Tibial nerve (tissue), 4 donors: Measurements from ENCODE around the gene TOMM6.

Source experiments
- EP300 ChIP-seq, 2 donors: sonication (generic); formaldehyde crosslinking; IDR thresholded peaks; one replicate each; pipeline ENCODE4 v1.6.1; 2017; ENCODE audit warnings: antibody characterized with exemption in 2 of 2, mild to moderate bottlenecking in 1 of 2
- POLR2A ChIP-seq, 2 donors: fragments of 450-650 bp; IDR thresholded peaks; one replicate each; pipeline ENCODE4 v1.6.1; 2017; ENCODE audit warnings: antibody characterized with exemption in 2 of 2, mild to moderate bottlenecking in 2 of 2, moderate library complexity in 2 of 2
- TF ChIP-seq, protein P1 (sequence below), 5 experiments: fragments of 200-600 bp in 3 of 5; fragments of 450-650 bp in 2 of 5; sonication (generic) in 3 of 5; IDR thresholded peaks; one replicate each; pipeline ENCODE4 v1.5.1; 2016 to 2019; ENCODE audit warnings: antibody characterized with exemption in 5 of 5, mild to moderate bottlenecking in 3 of 5, moderate library complexity in 2 of 5

GRCh38 chr6:41798901-41799558 lies 11.5 kb downstream of the TOMM6 start:
- TF ChIP-seq, protein P1, sequence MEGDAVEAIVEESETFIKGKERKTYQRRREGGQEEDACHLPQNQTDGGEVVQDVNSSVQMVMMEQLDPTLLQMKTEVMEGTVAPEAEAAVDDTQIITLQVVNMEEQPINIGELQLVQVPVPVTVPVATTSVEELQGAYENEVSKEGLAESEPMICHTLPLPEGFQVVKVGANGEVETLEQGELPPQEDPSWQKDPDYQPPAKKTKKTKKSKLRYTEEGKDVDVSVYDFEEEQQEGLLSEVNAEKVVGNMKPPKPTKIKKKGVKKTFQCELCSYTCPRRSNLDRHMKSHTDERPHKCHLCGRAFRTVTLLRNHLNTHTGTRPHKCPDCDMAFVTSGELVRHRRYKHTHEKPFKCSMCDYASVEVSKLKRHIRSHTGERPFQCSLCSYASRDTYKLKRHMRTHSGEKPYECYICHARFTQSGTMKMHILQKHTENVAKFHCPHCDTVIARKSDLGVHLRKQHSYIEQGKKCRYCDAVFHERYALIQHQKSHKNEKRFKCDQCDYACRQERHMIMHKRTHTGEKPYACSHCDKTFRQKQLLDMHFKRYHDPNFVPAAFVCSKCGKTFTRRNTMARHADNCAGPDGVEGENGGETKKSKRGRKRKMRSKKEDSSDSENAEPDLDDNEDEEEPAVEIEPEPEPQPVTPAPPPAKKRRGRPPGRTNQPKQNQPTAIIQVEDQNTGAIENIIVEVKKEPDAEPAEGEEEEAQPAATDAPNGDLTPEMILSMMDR (IDR thresholded peaks at IDR 0.05), result no peak
- TF ChIP-seq POLR2A (IDR thresholded peaks at IDR 0.05) (no peak), EP300 (IDR thresholded peaks at IDR 0.05) (no peak)
